Nephron progenitor cell (in vitro differentiated cells): ENCODE measurements around the gene UBL7.
A peak's percentile ranks its signal among the peaks of the same experiment; 100 is the strongest.

Source experiments
- DNase-seq: peaks from one replicate; pipeline ENCODE4 v3.0.0; 2021
- H3K27ac Mint-ChIP-seq: 2 replicates; pipeline ENCODE4 v1.8.0; 2021; ENCODE audit warnings: mild to moderate bottlenecking, moderate library complexity, mixed read lengths
- H3K27me3 Mint-ChIP-seq: 2 replicates; pipeline ENCODE4 v1.8.0; 2021; ENCODE audit warnings: mild to moderate bottlenecking, low read depth, mixed read lengths; ENCODE audit not compliant: poor library complexity
- H3K36me3 Mint-ChIP-seq: 2 replicates; pipeline ENCODE4 v1.8.0; 2021; ENCODE audit warnings: low read depth, mixed read lengths
- H3K4me1 Mint-ChIP-seq: 2 replicates; pipeline ENCODE4 v1.8.0; 2021; ENCODE audit warnings: mixed read lengths
- H3K4me3 Mint-ChIP-seq: 2 replicates; pipeline ENCODE4 v1.8.0; 2021; ENCODE audit warnings: mild to moderate bottlenecking, moderate library complexity, mixed read lengths
- H3K9me3 Mint-ChIP-seq: 2 replicates; pipeline ENCODE4 v1.8.0; 2021; ENCODE audit warnings: mild to moderate bottlenecking, moderate library complexity, mixed read lengths
- CTCF ChIP-seq: fragments of 200-600 bp; sonication (generic); IDR thresholded peaks from 2 replicates; pipeline ENCODE4 v1.5.0; 2021; ENCODE audit warnings: antibody characterized with exemption

The UBL7 gene

DNA sequence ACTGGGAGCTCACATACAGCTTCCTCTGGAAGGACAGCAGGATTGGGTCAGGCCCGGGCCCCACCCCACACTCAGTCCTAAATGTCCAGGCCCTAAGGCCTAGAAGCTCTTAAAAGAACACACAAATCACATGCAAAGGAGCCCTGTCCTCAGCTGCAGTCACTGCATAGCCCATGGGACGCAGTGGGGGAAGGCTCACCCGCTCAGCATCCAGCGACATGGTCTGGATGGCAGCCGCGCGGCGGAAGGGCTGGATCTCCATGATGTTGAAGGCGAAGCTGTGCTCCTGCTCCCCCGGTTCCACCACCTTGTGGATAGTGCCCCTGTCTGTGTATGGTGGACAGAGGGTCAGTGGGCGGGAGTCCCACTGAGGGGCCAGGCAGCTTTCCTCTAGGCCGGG is 49.3 kb downstream of the UBL7 start:
- Mint-ChIP-seq H3K27me3 (peaks cover 6% of the 10 kb centered on the region), H3K4me1 (peaks cover 30% of the 10 kb centered on the region)
- DNase-seq = no peak

DNA sequence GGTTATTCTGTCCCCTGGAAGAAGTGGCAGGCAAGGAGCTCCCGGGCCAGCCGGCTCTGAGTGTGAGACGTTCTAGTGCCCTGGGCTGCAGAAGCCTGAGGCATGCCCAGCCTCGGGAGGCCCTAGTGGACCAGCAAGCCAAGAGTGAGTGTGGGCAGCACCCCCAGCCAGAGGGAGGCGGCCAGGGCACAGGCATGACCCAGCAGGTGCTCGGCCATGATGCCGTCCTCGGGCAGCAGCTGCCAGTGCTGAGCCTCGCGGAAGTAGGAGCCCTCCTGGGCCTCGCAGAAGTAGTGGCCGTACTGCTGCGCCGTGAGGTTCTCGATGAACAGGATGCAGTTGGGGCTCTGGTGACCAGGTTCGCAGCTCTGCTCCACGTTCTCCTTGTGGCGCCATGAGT is 50.5 kb downstream of the UBL7 start:
- Mint-ChIP-seq H3K4me3 (no peak overlapping the region), H3K27me3 (peaks cover 6% of the 10 kb centered on the region), H3K27ac (no peak overlapping the region), H3K9me3 (no peaks in the 10 kb centered on the region), H3K36me3 (peaks cover 15% of the 10 kb centered on the region), H3K4me1 (peaks cover 35% of the 10 kb centered on the region)
- no peak for DNase-seq
- TF ChIP-seq CTCF = no peak

More for the DNA sequence above, 49.3 kb downstream of the UBL7 start:
- H3K4me3 Mint-ChIP-seq = no peak overlapping the region
- peak overlapping the region; percentile 80 for H3K27ac Mint-ChIP-seq
- H3K36me3 Mint-ChIP-seq = peaks cover 21% of the 10 kb centered on the region
- TF ChIP-seq CTCF = no peak
- no peaks in the 10 kb centered on the region for H3K9me3 Mint-ChIP-seq

DNA sequence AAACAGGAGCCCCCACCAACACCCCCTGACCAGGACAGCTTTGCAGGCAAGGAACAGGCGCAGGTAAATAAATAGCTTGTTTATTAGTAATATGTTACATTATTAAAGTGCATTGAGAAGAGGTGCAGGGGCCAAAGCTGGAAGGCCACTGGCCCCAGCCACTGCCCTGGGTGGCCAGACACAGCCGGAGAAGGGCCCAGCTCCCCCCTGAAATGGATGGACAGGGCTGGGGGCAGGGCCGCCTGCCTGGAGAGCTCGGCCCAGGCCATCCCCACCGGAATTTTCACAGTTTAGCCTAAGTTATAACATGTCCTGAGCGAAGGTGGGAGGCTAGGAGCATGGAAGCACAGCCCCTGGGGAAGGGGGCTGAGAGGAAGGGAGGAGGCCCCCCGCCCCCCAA is 51.7 kb downstream of the UBL7 start:
- H3K9me3 Mint-ChIP-seq = no peaks in the 10 kb centered on the region
- H3K4me1 Mint-ChIP-seq = peaks cover 39% of the 10 kb centered on the region
- H3K27me3 Mint-ChIP-seq = peaks cover 7% of the 10 kb centered on the region
- no peak for DNase-seq
- TF ChIP-seq CTCF = no peak
- no peak overlapping the region for H3K4me3 Mint-ChIP-seq
- no peak overlapping the region for H3K27ac Mint-ChIP-seq
- peaks cover 11% of the 10 kb centered on the region for H3K36me3 Mint-ChIP-seq

DNA sequence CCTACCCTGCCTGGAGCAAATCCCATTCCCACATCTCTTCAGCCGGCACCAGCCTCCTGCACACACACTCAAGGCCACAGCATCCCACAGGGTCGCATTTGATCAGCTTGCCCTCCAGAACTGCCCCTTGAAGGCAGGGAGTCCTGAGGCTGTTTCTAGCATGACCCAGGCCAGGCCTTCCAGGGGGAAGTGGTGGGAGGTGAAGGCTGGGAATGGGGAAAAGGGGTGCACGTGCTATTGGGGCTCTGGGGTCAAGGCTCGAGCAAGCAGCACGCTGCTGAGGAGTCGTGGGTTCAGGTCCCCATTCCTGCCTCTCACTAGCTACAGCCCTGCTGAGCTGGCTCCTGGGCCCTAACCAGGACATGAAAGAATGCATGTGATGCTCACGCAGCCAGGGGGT is 52.1 kb downstream of the UBL7 start:
- Mint-ChIP-seq H3K27me3 (peaks cover 7% of the 10 kb centered on the region), H3K4me1 (peaks cover 43% of the 10 kb centered on the region), H3K27ac (no peak overlapping the region), H3K9me3 (no peaks in the 10 kb centered on the region), H3K36me3 (peaks cover 7% of the 10 kb centered on the region), H3K4me3 (no peak overlapping the region)
- no peak for TF ChIP-seq CTCF
- no peak for DNase-seq

GRCh38 chr15:74408385-74408784 is 52.6 kb downstream of the UBL7 start:
- no peak for TF ChIP-seq CTCF
- Mint-ChIP-seq H3K9me3 (no peaks in the 10 kb centered on the region), H3K36me3 (peaks cover 7% of the 10 kb centered on the region), H3K27ac (no peak overlapping the region), H3K4me1 (peaks cover 48% of the 10 kb centered on the region), H3K4me3 (no peak overlapping the region), H3K27me3 (peaks cover 7% of the 10 kb centered on the region)
- no peak for DNase-seq

GRCh38 chr15:74406992-74407705 is 53.8 kb downstream of the UBL7 start:
- Mint-ChIP-seq H3K4me1 (peaks cover 50% of the 10 kb centered on the region), H3K27me3 (peaks cover 7% of the 10 kb centered on the region), H3K36me3 (peaks cover 7% of the 10 kb centered on the region), H3K4me3 (peak overlapping the region; percentile 30), H3K9me3 (no peaks in the 10 kb centered on the region), H3K27ac (peak overlapping the region; percentile 63)
- DNase-seq = peak; percentile 66
- no peak for TF ChIP-seq CTCF
